ENCODE results near the gene HSPG2. TPM values are rescaled to one million over a fixed set of nuclear protein-coding genes. Genes with fewer than 3 reads are reported as not detected.

Gene HSPG2
- total and polyA plus RNA-seq, 2 donors (not counting 1 experiment from before 2014, with no cell fraction given) = 2.0 to 4.5 TPM

- Histone ChIP-seq H3K4me3 (ENCODE audit: control extremely low read depth in 1 of 5, extremely low read depth in 1 of 5, insufficient read depth in 1 of 5, low read depth in 2 of 5, low read length in 4 of 5) (no peak overlapping the region), H4K20me1 (ENCODE audit: control insufficient read depth, insufficient read depth, low read length, poor library complexity, severe bottlenecking) (no peaks in the 10 kb centered on the region), H3K9me3 (ENCODE audit: control extremely low read depth in 1 of 3, control insufficient read depth in 2 of 3, insufficient read depth in 1 of 3, low read length in 2 of 3) (peaks cover 0 to 14% (median 4%) of the 10 kb centered on the region in 3 donors), H3K79me2 (ENCODE audit: control insufficient read depth, insufficient read depth, low read length) (no peaks in the 10 kb centered on the region), H3K4me1 (ENCODE audit: control insufficient read depth in 2 of 2, insufficient read depth in 2 of 2, low read length in 2 of 2) (peaks cover 16 to 27% of the 10 kb centered on the region in 2 donors), H3K27me3 (replicated peaks in 1 of 4; ENCODE audit: control extremely low read depth in 1 of 4, control insufficient read depth in 3 of 4, insufficient read depth in 4 of 4, low read length in 3 of 4) (no peaks in the 10 kb centered on the region), H3K36me3 (replicated peaks in 1 of 2; ENCODE audit: control extremely low read depth in 1 of 2, control insufficient read depth in 1 of 2, extremely low read depth in 1 of 2, insufficient read depth in 2 of 2, low read length in 1 of 2) (no peaks in the 10 kb centered on the region), H2AFZ (ENCODE audit: insufficient read depth, low read depth, low read length, poor library complexity, severe bottlenecking) (no peak overlapping the region), H3K27ac (ENCODE audit: low read length in 2 of 2) (no peak overlapping the region), H3K9ac (ENCODE audit: low read length) (no peak overlapping the region), H3K4me2 (replicated peaks; ENCODE audit: low read depth, low read length, poor library complexity, severe bottlenecking) (no peak overlapping the region)
- TF ChIP-seq EZH2 (IDR thresholded peaks at IDR 0.05; ENCODE audit: borderline replicate concordance, insufficient read depth, low read depth, low read length, poor library complexity, severe bottlenecking) (no peak), CTCF (IDR thresholded peaks at IDR 0.05) (no peak)
- Mint-ChIP-seq H3K4me3 (no peak overlapping the region), H3K27ac (no peak overlapping the region), H3K9me3 (ENCODE audit: insufficient read depth) (no peaks in the 10 kb centered on the region), H3K4me1 (peaks cover 22% of the 10 kb centered on the region), H3K27me3 (no peaks in the 10 kb centered on the region)
- WGBS (ENCODE audit: insufficient coverage) = 92% methylated on average over 27 of the region's 27 CpGs
- ChIA-PET CTCF (no interaction called here), POLR2A (no interaction called here)
- no peak for ATAC-seq (ENCODE audit: low read depth)
- no peak for DNase-seq
- intact Hi-C loops (cut with micrococcal nuclease) = loop anchor here (5.0 kb wide), 1 partner anchor 82 kb away; the partner anchor contains the start of gene USP48
Measured at GRCh38 chr1:21864730-21865129, 72.4 kb downstream of the HSPG2 start.

GRCh38 chr1:21863981-21864380 lies 73.1 kb downstream of the HSPG2 start:
- H3K79me2 ChIP-seq (ENCODE audit: control insufficient read depth, insufficient read depth, low read length) = no peaks in the 10 kb centered on the region
- no peaks in the 10 kb centered on the region for H4K20me1 ChIP-seq (ENCODE audit: control insufficient read depth, insufficient read depth, low read length, poor library complexity, severe bottlenecking)
- H3K9me3 ChIP-seq (ENCODE audit: control extremely low read depth in 1 of 3, control insufficient read depth in 2 of 3, insufficient read depth in 1 of 3, low read length in 2 of 3) = peaks cover 0 to 14% (median 4%) of the 10 kb centered on the region in 3 donors
- ATAC-seq (ENCODE audit: low read depth) = no peak
- H3K27me3 ChIP-seq (replicated peaks in 1 of 4; ENCODE audit: control extremely low read depth in 1 of 4, control insufficient read depth in 3 of 4, insufficient read depth in 4 of 4, low read length in 3 of 4) = no peaks in the 10 kb centered on the region
- no peak overlapping the region for H3K27ac ChIP-seq (ENCODE audit: low read length in 2 of 2)
- ChIA-PET CTCF (no interaction called here), POLR2A (no interaction called here)
- no peak overlapping the region for H3K4me3 ChIP-seq (ENCODE audit: control extremely low read depth in 1 of 5, extremely low read depth in 1 of 5, insufficient read depth in 1 of 5, low read depth in 2 of 5, low read length in 4 of 5)
- H3K4me2 ChIP-seq (replicated peaks; ENCODE audit: low read depth, low read length, poor library complexity, severe bottlenecking) = no peak overlapping the region
- Mint-ChIP-seq H3K27ac (no peak overlapping the region), H3K4me3 (no peak overlapping the region), H3K9me3 (ENCODE audit: insufficient read depth) (no peaks in the 10 kb centered on the region), H3K27me3 (no peaks in the 10 kb centered on the region), H3K4me1 (peaks cover 22% of the 10 kb centered on the region)
- intact Hi-C loops (cut with micrococcal nuclease) = no loop called here
- TF ChIP-seq CTCF (IDR thresholded peaks at IDR 0.05) = no peak
- TF ChIP-seq EZH2 (IDR thresholded peaks at IDR 0.05; ENCODE audit: borderline replicate concordance, insufficient read depth, low read depth, low read length, poor library complexity, severe bottlenecking) = no peak
- H3K36me3 ChIP-seq (replicated peaks in 1 of 2; ENCODE audit: control extremely low read depth in 1 of 2, control insufficient read depth in 1 of 2, extremely low read depth in 1 of 2, insufficient read depth in 2 of 2, low read length in 1 of 2) = no peaks in the 10 kb centered on the region
- H3K4me1 ChIP-seq (ENCODE audit: control insufficient read depth in 2 of 2, insufficient read depth in 2 of 2, low read length in 2 of 2) = peaks cover 16 to 27% of the 10 kb centered on the region in 2 donors
- no peak for DNase-seq
- no peak overlapping the region for H3K9ac ChIP-seq (ENCODE audit: low read length)
- H2AFZ ChIP-seq (ENCODE audit: insufficient read depth, low read depth, low read length, poor library complexity, severe bottlenecking) = no peak overlapping the region
- WGBS (ENCODE audit: insufficient coverage) = 93% methylated on average over 12 of the region's 12 CpGs

All from B cell (primary cell).